GM12878 (cell line): ENCODE results near the gene DSC3. TPM values are rescaled to one million over a fixed set of nuclear protein-coding genes. Genes with fewer than 3 reads are reported as not detected.

Source experiments
- ATAC-seq: fragments of 200-7000 bp; cut with Tn5 transposase; 3 replicates; pipeline ENCODE4 v1.9.1; 2020; ENCODE audit warnings: mild to moderate bottlenecking, moderate library complexity
- BruUV-seq: library from RNA; stranded (reverse); fragments of 400-500 nt; replicated peaks from 2 replicates; lab custom pipeline; 2021; lab: Mats Ljungman, UMichigan
- CTCF ChIA-PET: fragments of 300-600 bp; sonication (Branson Sonifier 250); formaldehyde crosslinking; extraction: SDS; loops from one replicate; lab custom pipeline; 2021; ENCODE audit warnings: inconsistent platforms; lab: Yijun Ruan, JAX
- POLR2A ChIA-PET: fragments of 350-600 bp; formaldehyde crosslinking; extraction: SDS; loops from one replicate; lab custom pipeline; 2021; ENCODE audit warnings: inconsistent platforms; lab: Charles Lee
- RAD21 ChIA-PET: fragments of 300-600 bp; sonication (Branson Sonifier 250); formaldehyde crosslinking; loops from one replicate; lab custom pipeline; 2023; ENCODE audit warnings: antibody characterized with exemption; ENCODE audit not compliant: unreplicated experiment; lab: Charles Lee
- SMC1A ChIA-PET: fragments of 300-600 bp; sonication (Branson Sonifier 250); formaldehyde crosslinking; loops from one replicate; lab custom pipeline; 2023; ENCODE audit not compliant: unreplicated experiment, uncharacterized antibody; lab: Charles Lee
- DNase-seq: peaks from one replicate; pipeline ENCODE4 v3.0.0-alpha.2; 2011; ENCODE audit warnings: low read depth, low spot score
- FAIRE-seq: peaks from 3 replicates; lab custom pipeline; 2011; peaks lifted over from hg19 to GRCh38; lab: Jason Lieb, UNC
- H2AFZ ChIP-seq: 2 replicates; pipeline ENCODE4 v1.6.0; 2011; ENCODE audit warnings: low read depth, low read length, control low read depth; ENCODE audit not compliant: control insufficient read depth
- H3K27ac ChIP-seq: 2 replicates; pipeline ENCODE4 v1.5.1; 2011; ENCODE audit warnings: control low read depth; ENCODE audit not compliant: control insufficient read depth, insufficient read depth
- H3K27me3 ChIP-seq, 2 experiments: replicated peaks in 1 of 2; 2 replicates each; pipeline versions ENCODE4 v1.6.0 to v1.6.1; 2011; ENCODE audit warnings: low read length in 1 of 2; ENCODE audit not compliant: control insufficient read depth in 2 of 2, insufficient read depth in 2 of 2
- H3K36me3 ChIP-seq, 2 experiments: 2 replicates each; pipeline ENCODE4 v1.5.1; 2011; ENCODE audit warnings: low read length in 1 of 2; ENCODE audit not compliant: control insufficient read depth in 2 of 2, insufficient read depth in 2 of 2
- H3K4me1 ChIP-seq: 2 replicates; pipeline ENCODE4 v1.6.1; 2011; ENCODE audit warnings: mild to moderate bottlenecking, low read length, moderate library complexity, mixed read lengths; ENCODE audit not compliant: control insufficient read depth, insufficient read depth
- H3K4me2 ChIP-seq: 2 replicates; pipeline ENCODE4 v1.6.0; 2011; ENCODE audit warnings: control low read depth; ENCODE audit not compliant: control insufficient read depth, insufficient read depth
- H3K4me3 ChIP-seq: fragments of 200-600 bp; sonication (generic); 2 replicates; pipeline ENCODE4 v1.5.1; 2016
- H3K79me2 ChIP-seq: 2 replicates; pipeline ENCODE4 v1.6.0; 2011; ENCODE audit warnings: low read length; ENCODE audit not compliant: control insufficient read depth, insufficient read depth
- H3K9ac ChIP-seq: 2 replicates; pipeline ENCODE4 v1.8.0; 2011; ENCODE audit warnings: low read length, control low read depth, mixed read lengths; ENCODE audit not compliant: control insufficient read depth, insufficient read depth
- H3K9me3 ChIP-seq: replicated peaks from 3 replicates; pipeline ENCODE4 v1.5.1; 2011; ENCODE audit warnings: mild to moderate bottlenecking, low read length; ENCODE audit not compliant: control insufficient read depth, insufficient read depth
- H4K20me1 ChIP-seq: 2 replicates; pipeline ENCODE4 v1.6.0; 2011; ENCODE audit not compliant: control insufficient read depth, insufficient read depth
- BCL3 ChIP-seq: IDR thresholded peaks from 2 replicates; pipeline ENCODE4 v1.6.1; 2011; ENCODE audit warnings: borderline replicate concordance, low read depth, mild to moderate bottlenecking, moderate library complexity, low read length; ENCODE audit not compliant: insufficient read depth, poor library complexity, severe bottlenecking
- CBX3 ChIP-seq: fragments of 200-600 bp; sonication (generic); IDR thresholded peaks from 2 replicates; pipeline ENCODE4 v1.6.1; 2016; ENCODE audit warnings: low read depth, borderline replicate concordance
- CBX5 ChIP-seq: sonication (generic); IDR thresholded peaks from 2 replicates; pipeline ENCODE4 v1.6.1; 2016; ENCODE audit warnings: low read depth, moderate library complexity, mild to moderate bottlenecking, inconsistent platforms
- EED ChIP-seq: sonication (generic); IDR thresholded peaks from 2 replicates; pipeline ENCODE4 v1.6.1; 2016; ENCODE audit warnings: antibody characterized with exemption, low read depth
- EP300 ChIP-seq, 2 experiments: fragments of 150-350 bp in 1 of 2; IDR thresholded peaks; 2 replicates each; pipeline ENCODE4 v1.6.1; 2011 to 2012; ENCODE audit warnings: low read depth in 2 of 2, low read length in 2 of 2, borderline replicate concordance in 1 of 2, improper control_type of control experiment in 1 of 2, inconsistent platforms in 1 of 2; ENCODE audit not compliant: control insufficient read depth in 1 of 2
- ETV6 ChIP-seq, 2 experiments: fragments of 450-650 bp in 1 of 2; IDR thresholded peaks in 1 of 2; conservative IDR thresholded peaks in 1 of 2; 2 replicates each; pipeline ENCODE4 v1.6.1; 2014; ENCODE audit warnings: antibody characterized with exemption in 1 of 2, borderline replicate concordance in 1 of 2, low read depth in 1 of 2, mild to moderate bottlenecking in 1 of 2, moderate library complexity in 1 of 2
- FOXM1 ChIP-seq: IDR thresholded peaks from 2 replicates; pipeline ENCODE4 v1.6.1; 2012; ENCODE audit warnings: low read depth, mild to moderate bottlenecking, inconsistent platforms, low read length, moderate library complexity
- HCFC1 ChIP-seq: fragments of 150-350 bp; IDR thresholded peaks from 2 replicates; pipeline ENCODE4 v1.6.1; 2014; ENCODE audit warnings: low read length
- HSF1 ChIP-seq: fragments of 150-350 bp; IDR thresholded peaks from 2 replicates; pipeline ENCODE4 v1.6.1; 2014; ENCODE audit warnings: mild to moderate bottlenecking, low read depth, low read length
- KLF5 ChIP-seq: fragments of 450-650 bp; IDR thresholded peaks from 2 replicates; pipeline ENCODE4 v1.6.1; 2014; ENCODE audit warnings: mild to moderate bottlenecking; ENCODE audit not compliant: partially characterized antibody
- MYB ChIP-seq: fragments of 150-350 bp; IDR thresholded peaks from 2 replicates; pipeline ENCODE4 v1.6.1; 2014; ENCODE audit warnings: mild to moderate bottlenecking, low read depth, low read length, borderline replicate concordance
- NR2C1 ChIP-seq: fragments of 450-650 bp; IDR thresholded peaks from 2 replicates; pipeline ENCODE4 v1.6.1; 2017; ENCODE audit warnings: antibody characterized with exemption, mild to moderate bottlenecking, moderate library complexity
- NRF1 ChIP-seq: conservative IDR thresholded peaks from 2 replicates; pipeline ENCODE4 v1.6.1; 2011; ENCODE audit warnings: mild to moderate bottlenecking, low read depth, low read length, improper control_type of control experiment
- POLR2AphosphoS2 ChIP-seq: IDR thresholded peaks from 2 replicates; pipeline ENCODE4 v1.6.1; 2011; ENCODE audit warnings: low read depth, mild to moderate bottlenecking, low read length, improper control_type of control experiment, moderate library complexity
- RBBP5 ChIP-seq: fragments of 200-600 bp; sonication (generic); conservative IDR thresholded peaks from 2 replicates; pipeline ENCODE4 v1.6.1; 2016
- SRF ChIP-seq, 2 experiments: IDR thresholded peaks; 2 replicates each; pipeline ENCODE4 v1.6.1; 2011; ENCODE audit warnings: low read depth in 2 of 2, low read length in 2 of 2, mild to moderate bottlenecking in 1 of 2, moderate library complexity in 1 of 2
- STAT1 ChIP-seq: fragments of 450-650 bp; conservative IDR thresholded peaks from 2 replicates; pipeline ENCODE4 v1.6.1; 2014; ENCODE audit warnings: antibody characterized with exemption, mild to moderate bottlenecking
- ZBTB33 ChIP-seq: fragments of 450-650 bp; IDR thresholded peaks from 2 replicates; pipeline ENCODE4 v1.6.1; 2017; ENCODE audit warnings: mild to moderate bottlenecking
- WGBS: methylation state at CpG from one replicate; pipeline ENCODE4 v1.1.6; 2016; ENCODE audit warnings: low lambda C conversion rate; ENCODE audit not compliant: insufficient replicate concordance, insufficient coverage; ENCODE audit errors: missing lambda C conversion rate; 5-methylcytosine and 5-hydroxymethylcytosine counted together
- in situ Hi-C: fragments of 300-500 bp; cut with MboI; formaldehyde crosslinking; loops from 9 replicates; pipeline ENCODE4 v1.14.3; 2018; ENCODE audit warnings: mixed read lengths
- intact Hi-C: fragments of 100-400 bp; cut with micrococcal nuclease; formaldehyde crosslinking; loops from one replicate; pipeline ENCODE4 v1.14.2; 2022; ENCODE audit not compliant: unreplicated experiment
- polyA plus RNA-seq, 11 experiments: library from polyadenylated mRNA; depleted of rRNA in 4 of 11; unstranded in 6 of 11; stranded (reverse) in 5 of 11; fragments of >200 nt; fragmentation: Nextera tagmentation in 4 of 11; fragmentation: Illumina TruSeq in 1 of 11; extraction: Ambion mirVana in 4 of 11; extraction: Trizol in 1 of 11; gene quantifications; 1 replicate in 1 of 11; 2 replicates in 10 of 11; pipeline versions ENCODE4 v1.2.1 to v1.2.3, GENCODE V29; 2011 to 2016; ENCODE audit warnings: inconsistent platforms in 2 of 11, missing spikeins in 2 of 11, low read depth in 1 of 11
- total RNA-seq, 4 experiments: library from RNA; depleted of rRNA in 3 of 4; stranded (reverse); fragments of >200 nt in 3 of 4; fragmentation: Illumina TruSeq in 1 of 4; extraction: Trizol in 1 of 4; gene quantifications; 2 replicates each; pipeline versions ENCODE4 v1.2.1 to v1.2.3, GENCODE V29; 2013 to 2021

DSC3 gene
- total and polyA plus RNA-seq, 10 of the 15 experiments (the other 5 are each of a cell fraction or from before 2014, with no cell fraction given): 0.01 to 2.9 (median 1.6) TPM

GRCh38 chr18:30944773-30945417 is 97.6 kb downstream of the DSC3 start:
- Histone ChIP-seq H3K79me2 (no peaks in the 10 kb centered on the region), H3K9ac (no peak overlapping the region), H3K4me3 (no peak overlapping the region), H2AFZ (no peak overlapping the region), H4K20me1 (no peaks in the 10 kb centered on the region), H3K36me3 (no peaks in the 10 kb centered on the region), H3K9me3 (no peaks in the 10 kb centered on the region), H3K4me2 (no peak overlapping the region), H3K27me3 (no peaks in the 10 kb centered on the region), H3K4me1 (no peaks in the 10 kb centered on the region), H3K27ac (no peak overlapping the region)
- ChIA-PET CTCF (no interaction called here), SMC1A (interaction anchor here (1.5 to 3.2 kb wide), 2 partner anchors 11 to 19 kb away, joined by 4 to 7 read pairs; no protein-coding TSS in a partner anchor), POLR2A (no interaction called here), RAD21 (no interaction called here)
- WGBS: 25% methylated on average over 3 of the region's 3 CpGs
- intact Hi-C loops (no loop called here), in situ Hi-C loops (no loop called here)
- no TSS peak for BruUV-seq
- FAIRE-seq: no peak
- no peak for DNase-seq
- no peak for ATAC-seq
- TF ChIP-seq MYB (no peak), SRF (IDR thresholded peaks at IDR 0.05; ENCODE audit: low read depth in 2 of 2, low read length in 2 of 2) (no peak), HSF1 (no peak), CBX3 (no peak), NR2C1 (no peak), BCL3 (no peak), STAT1 (no peak), HCFC1 (no peak), KLF5 (no peak), CBX5 (no peak), ZBTB33 (no peak), FOXM1 (no peak), POLR2AphosphoS2 (no peak), RBBP5 (no peak), NRF1 (no peak), EED (no peak), EP300 (IDR thresholded peaks at IDR 0.05; ENCODE audit: borderline replicate concordance in 1 of 2, control insufficient read depth in 1 of 2, low read depth in 2 of 2, low read length in 2 of 2) (no peak), ETV6 (conservative IDR thresholded peaks at IDR 0.05 in 1 of 2, IDR thresholded peaks at IDR 0.05 in 1 of 2; ENCODE audit: borderline replicate concordance in 1 of 2, low read depth in 1 of 2) (no peak)
